ENCODE data around the gene ZNF274.
"Not testable (repeated sequence)": the region's sequence is repeated elsewhere in the genome, so short reads cannot be mapped to it uniquely, and the experiment has no call there.

The ZNF274 gene

DNA sequence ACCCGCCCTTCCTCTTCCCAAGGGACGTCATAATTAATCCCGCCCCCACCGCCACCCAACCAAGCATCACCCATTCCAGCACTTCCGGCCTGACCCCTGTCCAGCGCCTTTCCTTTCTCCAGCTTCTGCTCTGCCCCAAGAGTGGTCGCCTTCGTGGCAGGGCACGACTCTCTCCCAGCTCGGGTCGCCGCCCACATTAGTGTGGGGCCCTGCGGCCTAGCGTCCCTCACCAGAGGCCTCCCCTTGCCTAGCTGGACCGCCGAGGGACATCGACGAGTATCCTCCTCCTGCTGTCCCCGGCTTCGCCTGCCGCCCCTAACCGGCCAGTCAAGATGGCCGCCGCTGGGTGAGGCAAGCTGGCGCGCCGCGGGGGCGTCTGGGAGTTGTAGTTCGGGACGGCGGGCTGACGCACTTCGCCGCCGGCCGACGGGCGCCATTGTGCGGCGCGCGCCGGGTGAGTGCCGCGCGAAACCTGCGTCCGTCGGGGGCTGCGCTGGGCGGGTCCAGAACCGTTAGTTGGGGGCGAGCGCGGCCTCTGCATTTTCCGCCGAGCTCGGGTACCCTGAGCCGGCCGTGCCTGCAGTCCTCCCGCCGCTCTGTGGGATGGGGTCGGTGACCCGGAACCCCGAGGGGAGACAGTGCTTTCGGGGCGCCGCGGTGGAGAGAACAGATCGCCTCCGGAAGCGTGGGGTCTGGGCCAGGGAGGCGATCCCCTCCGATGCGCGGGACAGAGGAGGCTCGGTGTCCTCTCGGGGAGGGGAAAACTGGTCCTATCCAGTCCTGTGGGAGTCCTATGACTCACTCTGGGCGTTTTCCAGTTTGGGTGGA lies at the start of gene ZNF274:
ZNF274 (plus strand) TSS at position 73 of the 828 bp plus-strand sequence. CDS start 905 bp downstream, outside the sequence.
- DNase-seq (ENCODE audit: low read depth in 2 of 2) = peak; percentile 88 to 92

DNA sequence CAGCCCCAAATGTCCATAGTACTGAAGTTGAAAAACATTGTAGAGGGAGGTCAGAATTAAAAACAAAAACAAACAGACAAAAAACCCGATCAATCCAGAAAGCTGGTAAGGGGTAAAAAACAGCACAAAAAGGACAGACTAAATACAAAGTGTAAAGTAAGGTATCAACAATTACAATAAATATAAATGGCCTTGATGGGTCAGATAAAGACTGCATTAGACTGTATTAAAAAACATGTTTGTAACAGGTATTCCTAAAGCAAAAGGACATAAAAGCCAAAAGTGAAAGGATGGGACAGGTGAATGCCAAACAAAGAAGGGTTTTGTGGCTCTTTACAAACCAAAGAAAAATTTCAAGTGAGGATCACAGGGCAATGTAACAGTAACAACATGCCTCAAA lies 48.6 kb upstream of the ZNF274 start:
- DNase-seq (ENCODE audit: low read depth in 2 of 2) = no peak

DNA sequence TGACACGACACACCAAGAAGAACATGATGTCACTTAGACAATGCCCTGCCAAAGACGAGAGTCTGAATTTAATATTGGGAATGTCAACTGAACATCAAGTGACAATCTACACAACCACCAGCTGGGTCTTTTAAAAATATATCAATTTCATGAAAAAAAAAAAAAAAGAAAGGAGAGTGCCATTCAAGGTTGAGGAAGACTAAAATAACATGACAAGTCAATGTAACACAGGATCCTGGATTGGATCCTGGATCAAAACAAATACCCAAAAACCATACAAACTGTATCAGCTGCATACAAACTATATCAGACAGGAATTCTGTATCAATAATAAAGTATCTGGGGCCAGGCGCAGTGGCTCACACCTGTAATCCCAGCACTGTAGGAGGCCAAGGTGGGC lies 37.0 kb upstream of the ZNF274 start:
- DNase-seq (ENCODE audit: low read depth in 2 of 2) = no peak

DNA sequence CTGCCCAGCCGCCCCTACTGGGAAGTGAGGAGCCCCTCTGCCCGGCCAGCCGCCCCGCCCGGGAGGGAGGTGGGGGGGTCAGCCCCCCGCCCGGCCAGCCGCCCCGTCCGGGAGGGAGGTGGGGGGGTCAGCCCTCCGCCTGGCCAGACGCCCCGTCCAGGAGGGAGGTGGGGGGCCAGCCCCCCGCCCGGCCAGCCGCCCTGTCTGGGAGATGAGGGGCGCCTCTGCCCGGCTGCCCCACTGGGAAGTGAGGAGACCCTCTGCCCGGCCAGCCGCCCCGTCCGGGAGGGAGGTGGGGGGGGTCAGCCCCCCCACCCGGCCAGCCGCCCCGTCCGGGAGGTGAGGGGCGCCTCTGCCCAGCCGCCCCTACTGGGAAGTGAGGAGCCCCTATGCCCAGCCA lies 35.4 kb upstream of the ZNF274 start:
- not testable (repeated sequence) for DNase-seq (ENCODE audit: low read depth in 2 of 2)

DNA sequence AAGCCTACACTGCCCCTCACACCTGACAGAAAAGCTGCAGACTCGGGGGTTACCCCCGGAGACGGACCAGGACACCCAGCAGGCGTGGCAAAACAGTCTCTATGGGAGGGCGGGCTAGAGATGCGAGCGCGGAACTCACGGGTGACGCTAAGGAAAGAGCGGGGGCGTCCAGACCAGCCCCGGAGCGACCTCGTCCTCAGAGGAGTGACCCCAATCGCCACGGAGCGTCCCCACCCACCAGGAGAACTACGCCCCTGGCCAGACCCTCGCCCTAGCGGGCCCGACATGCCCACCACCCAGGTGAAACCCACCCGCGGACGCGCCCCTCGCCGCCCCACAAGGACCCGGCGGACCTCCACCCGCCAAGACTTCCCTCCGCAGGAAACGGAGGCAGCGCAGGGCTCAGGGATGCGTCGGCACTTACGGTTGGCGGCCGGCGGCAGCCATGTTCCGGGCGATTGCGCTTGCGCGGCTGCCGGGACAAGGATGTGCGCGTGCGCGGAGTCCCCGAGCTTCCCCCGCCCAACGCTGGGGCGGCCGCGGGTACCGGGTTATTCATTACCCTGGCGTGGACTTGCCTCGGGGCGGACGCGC lies 32.4 kb upstream of the ZNF274 start, which contains the start of gene ZNF329:
ZNF329 (minus strand) TSS at position 462 of the 594 bp plus-strand sequence. CDS start 21,286 bp downstream, outside the sequence.
- DNase-seq (ENCODE audit: low read depth in 2 of 2) = peak; percentile 81 to 88

DNA sequence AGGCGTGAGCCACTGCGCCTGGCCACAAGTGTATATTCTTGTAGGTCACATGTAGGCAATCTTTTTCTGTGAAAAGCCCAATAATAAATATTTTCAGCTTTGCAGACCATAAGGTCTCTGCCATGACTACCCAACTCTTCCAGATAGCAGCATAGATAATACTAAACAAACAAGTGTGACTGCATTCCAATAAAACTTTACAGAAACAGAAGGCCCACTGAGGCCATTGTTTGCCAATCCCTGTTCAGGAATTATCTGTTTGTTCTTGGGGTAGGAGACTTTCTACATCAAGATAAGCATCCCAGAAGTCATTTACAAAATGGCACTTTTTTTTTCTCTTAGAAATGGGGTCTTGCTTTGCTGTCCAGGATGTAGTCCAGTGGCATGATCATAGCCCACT lies 29.5 kb upstream of the ZNF274 start:
- DNase-seq (ENCODE audit: low read depth in 2 of 2) = no peak

DNA sequence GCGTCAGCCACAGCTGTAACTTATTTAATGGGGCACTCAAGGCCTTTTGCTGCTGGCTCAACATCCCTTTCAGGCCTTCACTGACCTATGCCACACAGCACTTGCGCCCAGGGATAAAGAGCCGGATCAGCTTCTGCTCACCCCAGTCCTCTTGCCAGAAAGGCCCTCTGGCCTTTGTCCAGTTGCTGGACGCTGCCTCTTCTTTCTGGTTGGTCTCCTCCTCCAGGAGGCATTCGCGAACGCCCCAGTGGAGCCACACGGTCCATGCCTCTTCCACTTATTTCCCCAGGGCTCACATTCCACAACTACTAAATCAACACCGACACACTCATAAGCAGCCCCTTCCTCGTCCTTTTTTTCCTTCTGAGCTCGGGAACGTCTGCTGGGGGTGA lies 28.6 kb upstream of the ZNF274 start:
- DNase-seq (ENCODE audit: low read depth in 2 of 2) = no peak

DNA sequence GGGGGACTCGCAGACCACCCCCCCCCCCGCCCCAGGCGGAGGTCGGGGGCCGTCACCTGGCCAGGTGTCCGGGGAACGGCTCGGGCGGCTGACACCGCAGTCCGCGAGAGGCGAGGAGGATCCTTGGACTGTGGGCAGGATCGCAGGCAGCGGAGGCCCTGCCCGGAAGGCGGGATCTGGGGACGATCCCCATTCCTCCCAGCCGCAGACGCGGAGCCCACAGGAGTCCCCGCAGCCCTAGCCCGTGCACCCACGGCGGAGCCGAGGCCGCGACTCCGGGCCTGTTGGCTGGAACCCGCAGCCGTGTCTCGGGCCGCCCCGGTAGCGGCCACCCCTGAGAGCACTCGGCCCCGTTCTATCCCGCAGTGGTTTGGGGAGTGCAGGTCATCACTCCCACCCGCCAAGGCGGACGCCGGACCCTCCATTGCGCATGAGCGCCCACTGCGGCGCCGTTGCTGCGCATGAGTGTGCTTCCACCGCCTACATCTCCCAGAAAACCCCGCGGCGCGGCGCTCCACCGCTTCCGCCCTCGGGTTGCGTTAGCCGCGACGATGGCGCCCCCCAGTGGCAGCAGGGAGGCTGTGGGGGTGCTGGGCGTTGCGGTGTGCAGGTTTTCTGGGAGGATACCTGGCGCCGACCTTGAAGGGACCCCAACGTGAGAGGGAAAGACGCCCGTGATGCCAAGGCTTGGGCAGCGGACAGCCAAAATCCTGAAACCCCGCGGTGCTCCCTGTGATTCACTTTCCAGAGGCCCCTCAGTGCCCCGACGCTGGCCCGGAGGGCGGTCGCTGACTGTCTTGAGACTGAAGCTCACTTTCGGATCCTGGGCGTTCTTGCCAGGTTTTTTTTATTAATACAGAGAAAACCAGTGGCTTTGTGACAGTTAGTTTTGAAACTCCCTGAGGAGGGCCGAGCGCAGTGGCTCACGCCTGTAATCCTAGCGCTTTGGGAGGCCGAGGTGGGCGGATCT lies 27.9 kb upstream of the ZNF274 start:
- DNase-seq (ENCODE audit: low read depth in 2 of 2) = peak; percentile 93 to 97

DNA sequence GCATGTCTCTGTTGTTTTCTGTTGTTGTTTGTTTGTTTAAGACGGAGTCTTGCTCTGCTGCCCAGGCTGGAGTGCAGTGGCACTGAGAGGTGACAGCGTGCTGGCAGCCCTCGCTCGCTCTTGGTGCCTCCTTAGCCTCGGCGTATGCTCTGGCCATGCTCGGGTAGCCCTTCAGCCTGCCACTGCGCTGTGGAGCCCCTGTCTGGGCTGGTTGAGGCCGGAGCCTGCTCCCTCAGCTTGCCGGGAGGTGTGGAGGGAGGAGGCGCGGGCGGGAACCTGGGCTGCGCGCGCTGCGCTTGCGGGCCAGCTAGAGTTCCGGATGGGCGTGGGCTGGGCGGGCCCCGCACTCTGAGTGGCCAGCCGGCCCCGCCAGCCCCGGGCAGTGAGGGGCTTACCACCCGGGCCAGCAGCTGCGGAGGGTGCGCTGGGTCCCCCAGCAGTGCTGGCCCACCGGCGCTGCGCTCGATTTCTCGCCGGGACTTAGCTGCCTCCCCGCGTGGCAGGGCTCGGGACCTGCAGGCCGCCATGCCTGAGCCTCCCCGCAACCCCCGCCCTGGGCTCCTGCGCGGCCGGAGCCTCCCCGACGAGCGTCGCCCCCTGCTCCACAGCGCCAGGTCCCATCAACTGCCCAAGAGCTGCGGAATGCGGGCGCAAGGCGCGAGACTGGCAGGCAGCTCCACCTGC lies 25.7 kb upstream of the ZNF274 start:
- DNase-seq (ENCODE audit: low read depth in 2 of 2) = no peak

DNA sequence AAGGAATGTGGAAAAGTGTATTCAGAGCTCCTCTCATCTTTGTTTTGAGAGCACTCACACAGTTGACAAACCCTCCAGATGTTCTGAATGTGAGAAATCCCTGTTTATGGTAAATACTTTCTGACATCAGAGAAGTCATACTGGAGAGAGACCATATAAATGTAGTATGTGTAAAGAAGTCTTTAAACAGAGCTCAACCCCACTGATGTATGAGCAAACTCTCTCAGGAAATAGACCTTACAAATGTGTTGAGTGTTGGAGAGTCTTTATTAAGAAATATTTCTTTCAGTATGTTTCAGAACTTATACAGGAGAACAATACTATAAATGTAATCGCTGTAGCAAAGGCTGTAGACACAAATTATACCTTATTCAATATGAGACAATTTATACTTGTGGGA lies 16.6 kb upstream of the ZNF274 start:
- DNase-seq (ENCODE audit: low read depth in 2 of 2) = no peak

DNA sequence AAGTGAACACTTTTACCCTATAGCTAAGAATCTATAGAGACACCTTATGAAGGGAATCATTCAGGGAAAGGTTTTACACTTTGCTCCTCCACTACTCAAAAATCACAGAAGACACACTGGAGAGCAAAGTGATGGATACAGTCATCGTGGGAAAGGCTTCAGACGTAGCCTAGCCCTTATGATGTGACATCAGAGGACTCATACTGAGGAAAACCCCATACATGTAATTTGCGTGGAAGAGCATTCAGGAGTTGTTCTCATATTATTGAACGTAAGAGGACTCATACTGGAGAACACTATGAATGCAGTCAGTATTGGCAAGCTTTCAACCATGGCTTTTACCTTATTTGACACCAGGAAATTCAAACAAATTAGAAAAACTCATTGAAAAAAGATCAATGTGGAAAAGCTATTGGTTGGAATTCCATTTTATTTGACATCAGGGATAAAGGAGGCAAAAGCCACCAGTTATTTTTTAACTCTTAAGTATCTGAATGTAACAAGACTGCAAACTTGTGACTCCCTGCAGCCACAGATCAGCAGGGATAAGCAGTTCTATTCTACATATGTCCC lies 16.1 kb upstream of the ZNF274 start:
- DNase-seq (ENCODE audit: low read depth in 2 of 2) = no peak

DNA sequence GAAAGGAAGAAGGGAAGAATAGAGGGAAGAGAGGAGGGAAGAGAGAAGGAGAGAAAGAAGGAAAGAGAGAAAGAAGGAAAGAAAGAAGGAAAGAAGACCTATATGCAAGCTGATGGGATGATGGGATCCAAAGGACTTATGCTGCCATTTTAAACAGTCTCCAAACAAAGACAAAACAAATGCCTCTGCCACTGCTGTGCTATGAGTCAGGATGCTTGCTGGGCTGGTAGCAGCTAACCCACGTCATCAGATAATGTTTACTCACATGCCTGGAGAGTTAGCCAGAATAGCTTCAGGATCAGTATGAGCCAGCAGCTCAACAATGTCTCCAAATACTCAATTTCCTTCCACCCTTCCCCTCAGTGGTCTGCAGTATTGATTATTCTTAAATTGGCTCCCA lies 12.0 kb upstream of the ZNF274 start:
- no peak for DNase-seq (ENCODE audit: low read depth in 2 of 2)

DNA sequence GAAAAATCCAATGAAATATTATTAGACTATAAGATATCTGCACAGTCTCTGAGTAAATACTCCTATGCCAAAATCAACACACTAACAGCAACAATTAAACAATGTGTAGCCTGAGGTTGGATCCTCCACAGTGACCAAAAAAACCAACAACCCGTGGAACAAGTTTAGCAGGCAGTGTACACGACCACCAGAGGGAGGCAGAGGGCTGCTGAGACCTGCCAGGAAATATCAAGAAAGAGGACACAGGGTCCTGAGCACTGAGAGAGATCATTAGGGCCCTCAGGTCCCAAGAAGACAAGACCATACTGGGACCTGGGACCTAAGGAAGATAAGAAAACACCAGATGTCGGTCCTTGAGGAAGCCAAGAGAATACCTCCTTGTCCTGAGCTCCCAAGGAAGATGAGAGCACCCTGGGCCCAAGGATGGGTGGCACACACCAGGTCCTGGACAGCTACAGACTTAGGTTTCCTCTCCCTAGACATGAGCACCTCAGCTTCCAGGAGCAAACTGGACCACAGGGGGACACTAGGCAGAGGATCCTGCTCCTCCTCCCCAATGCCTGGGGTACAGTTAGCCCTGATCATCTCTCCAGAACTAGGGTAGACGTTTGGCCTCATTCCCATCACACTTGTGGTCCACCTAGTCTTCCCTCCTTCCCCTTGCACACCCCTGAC lies 822 bp upstream of the ZNF274 start:
- DNase-seq (ENCODE audit: low read depth in 2 of 2) = peak; percentile 32 to 54

DNA sequence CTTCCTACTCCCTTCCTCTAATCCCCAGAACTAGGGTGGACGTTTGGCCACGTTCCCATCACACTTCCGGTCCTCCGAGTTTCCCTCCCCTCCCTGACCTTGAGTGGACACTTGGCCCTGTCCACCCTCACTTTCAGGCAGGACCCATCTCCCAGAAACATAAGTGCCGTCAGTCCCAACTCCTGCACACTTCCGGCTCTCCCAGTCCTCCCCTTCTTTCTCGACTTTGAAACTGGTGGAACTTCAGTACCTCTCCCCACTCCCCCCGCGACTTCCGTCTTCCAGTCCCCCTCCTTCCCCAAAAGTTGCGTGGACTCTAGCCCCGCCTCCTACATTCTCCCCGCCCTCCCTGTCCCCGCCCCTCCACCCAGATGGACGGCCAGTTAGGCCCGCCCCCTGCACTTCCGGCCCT lies 278 bp upstream of the ZNF274 start:
- peak in 1 of 2 donors; percentile 82 for DNase-seq (ENCODE audit: low read depth in 2 of 2)

DNA sequence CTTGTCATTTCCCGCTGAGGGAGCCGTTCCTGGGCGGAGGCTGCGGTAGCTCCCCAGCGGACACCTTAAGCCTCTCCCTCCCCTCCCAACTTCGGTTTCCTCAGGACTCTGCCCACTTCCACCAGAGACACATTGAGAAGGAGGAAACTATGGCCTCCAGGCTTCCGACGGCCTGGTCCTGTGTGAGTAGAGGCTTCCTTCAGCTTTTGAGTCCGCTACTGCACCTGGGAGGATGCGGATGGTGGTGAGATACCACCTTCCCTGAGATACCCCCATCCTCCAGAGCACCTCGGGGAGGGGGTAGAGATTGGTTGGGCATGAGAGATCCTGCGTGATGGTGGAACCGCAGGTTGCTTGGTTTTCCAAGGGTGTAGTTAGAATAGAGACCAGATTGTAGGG lies 955 bp downstream of the ZNF274 start:
- DNase-seq (ENCODE audit: low read depth in 2 of 2) = no peak

DNA sequence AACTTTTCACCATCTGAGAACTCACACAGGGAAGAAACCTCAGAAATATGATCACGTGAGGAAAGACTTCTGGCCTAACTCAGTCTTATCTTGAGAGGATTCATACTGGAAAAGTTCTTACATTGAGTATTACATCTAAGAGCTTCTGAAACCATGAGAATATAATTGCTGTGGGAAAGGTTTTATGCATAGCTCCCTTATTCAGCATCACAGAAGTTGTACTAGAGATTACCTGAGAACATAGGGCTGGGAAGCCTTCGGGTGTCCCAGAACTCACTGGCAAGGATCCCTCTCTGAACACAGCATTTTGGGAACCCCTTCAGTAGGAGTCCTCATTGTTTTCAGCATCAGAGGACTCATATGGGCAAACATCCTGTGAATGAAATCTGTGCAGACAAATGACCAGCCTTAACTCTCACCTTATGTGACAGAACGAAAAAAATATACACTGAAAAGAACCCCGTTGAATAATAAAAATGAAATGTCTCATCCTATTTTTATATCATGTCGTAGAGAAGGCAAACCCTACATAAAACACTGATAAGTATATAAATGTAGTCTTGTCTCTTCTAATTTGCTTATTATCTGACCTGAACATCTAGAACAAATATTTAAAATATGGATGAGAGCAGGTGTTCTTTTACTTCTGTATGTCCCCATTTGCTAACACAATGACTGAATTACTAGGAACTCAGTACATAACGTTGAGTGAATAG lies 14.2 kb downstream of the ZNF274 start:
- DNase-seq (ENCODE audit: low read depth in 2 of 2) = no peak

DNA sequence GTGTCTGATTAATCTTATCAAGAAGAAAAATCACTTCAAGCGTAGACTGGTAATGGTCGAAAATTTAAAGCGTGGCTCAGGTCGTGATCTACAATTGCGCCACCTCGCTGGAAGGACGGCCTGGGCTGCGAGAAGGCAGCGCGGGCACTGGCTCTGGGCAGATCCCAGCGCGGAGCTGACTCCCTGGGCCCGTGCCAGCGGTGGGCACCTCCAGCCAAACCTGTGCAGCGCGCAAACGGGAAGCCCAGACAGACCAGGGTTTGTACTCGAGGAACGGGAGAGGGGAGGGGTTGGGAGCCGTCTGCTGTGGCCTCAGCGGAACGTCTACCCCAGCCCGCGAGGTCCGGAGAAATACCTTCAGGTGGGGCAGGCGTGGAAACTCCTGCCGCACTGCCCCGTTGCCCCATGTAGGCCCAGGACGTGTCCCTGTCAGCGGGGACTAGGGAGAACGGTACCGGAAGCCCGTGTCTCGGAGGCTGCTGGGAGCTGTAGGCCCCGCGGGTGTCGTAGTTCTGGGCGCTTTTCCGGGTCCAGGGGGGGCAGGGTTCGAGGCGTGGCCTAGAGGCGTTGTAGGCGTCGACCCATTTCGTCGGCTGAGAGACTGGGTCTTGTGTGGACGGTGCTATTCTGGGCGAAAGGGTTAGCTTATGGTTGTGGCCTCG lies 21.1 kb downstream of the ZNF274 start:
- DNase-seq (ENCODE audit: low read depth in 2 of 2) = no peak

DNA sequence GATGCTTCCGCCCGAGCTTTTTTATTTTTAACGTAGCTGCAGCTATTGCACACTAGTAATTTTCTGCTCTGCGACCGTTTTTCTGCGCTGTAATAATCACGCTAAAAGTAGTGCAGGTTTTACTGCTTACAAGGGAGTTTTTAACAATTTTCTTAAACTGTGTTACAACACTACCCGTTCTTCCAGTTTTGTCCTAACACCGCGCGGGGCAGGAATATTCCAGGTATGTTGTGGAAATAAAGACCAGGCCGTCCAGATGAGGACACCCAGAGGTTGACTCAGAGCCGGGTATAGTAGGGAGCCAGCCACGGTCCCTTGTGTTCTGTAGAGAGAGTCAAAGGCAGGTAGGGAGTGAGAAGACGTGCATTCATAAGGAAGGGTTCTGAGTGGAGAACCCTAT lies 21.7 kb downstream of the ZNF274 start:
- DNase-seq (ENCODE audit: low read depth in 2 of 2) = no peak

DNA sequence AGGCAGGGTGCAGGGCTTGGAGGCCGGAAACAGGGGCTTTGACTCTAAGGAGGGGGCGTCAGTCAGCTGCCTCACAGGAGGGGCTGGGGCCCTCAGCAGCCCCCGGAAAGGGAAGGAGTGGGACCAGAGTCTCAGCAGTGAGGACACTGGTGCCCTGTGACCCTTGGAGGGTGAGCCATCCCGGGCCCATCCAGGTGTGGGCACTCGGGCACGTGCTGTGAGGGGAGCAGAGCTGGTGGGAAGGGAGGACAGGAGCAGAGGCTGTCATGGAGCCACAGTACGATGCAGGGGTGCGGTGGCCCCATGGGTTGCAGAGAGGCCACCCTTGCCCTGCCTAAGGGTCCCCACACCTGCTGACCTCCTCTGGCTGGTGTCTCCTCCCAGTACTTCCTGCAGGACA lies 26.7 kb downstream of the ZNF274 start:
- no peak for DNase-seq (ENCODE audit: low read depth in 2 of 2)
